GM15510 (cell line): ENCODE results near the gene ALK.

ENCODE experiments used
- POLR2A ChIP-seq: IDR thresholded peaks from 3 replicates; pipeline ENCODE4 v1.6.1; 2011; ENCODE audit warnings: borderline replicate concordance; ENCODE audit not compliant: insufficient read length; ENCODE audit errors: extremely low read depth

ALK gene

DNA sequence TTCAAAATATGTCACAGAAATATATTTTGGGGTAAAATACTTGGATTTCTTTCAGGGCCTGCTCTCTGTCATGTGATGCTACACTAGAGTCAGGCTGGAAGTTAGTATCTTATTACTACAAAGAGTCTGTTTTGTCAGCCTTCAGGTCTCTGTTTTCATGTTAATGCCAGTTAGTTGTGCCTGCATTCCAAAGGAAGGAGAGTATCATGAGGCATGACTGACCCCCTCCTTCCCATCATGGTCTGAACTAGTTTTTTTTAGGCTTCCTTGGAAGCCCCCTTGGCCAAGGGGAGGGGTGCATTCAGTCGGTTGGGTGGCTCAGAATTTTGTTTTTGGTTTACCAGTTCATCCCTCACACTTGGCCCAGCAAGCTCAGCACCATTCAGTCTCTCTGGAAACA, 318.0 kb downstream of the ALK start:
- TF ChIP-seq POLR2A: no peak

DNA sequence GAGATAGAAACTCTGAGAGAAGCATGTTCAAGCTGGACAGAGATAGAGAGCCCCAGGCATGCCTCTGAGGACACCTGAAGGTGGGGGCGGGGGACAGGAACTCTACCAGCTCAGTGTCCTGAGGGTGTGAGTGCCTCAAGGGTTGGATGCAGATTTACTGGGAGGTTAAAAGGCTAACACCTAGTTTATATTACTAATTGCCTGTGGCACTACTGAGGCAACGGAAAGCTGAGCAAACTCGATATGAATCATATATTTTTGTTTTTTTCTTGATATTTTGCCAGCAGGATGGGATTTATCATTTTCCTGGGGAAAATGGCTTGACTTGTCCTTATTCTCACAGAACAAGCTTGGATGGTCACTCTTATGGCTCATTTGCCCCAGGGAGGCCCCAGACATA, 319.5 kb downstream of the ALK start:
- no peak for TF ChIP-seq POLR2A

DNA sequence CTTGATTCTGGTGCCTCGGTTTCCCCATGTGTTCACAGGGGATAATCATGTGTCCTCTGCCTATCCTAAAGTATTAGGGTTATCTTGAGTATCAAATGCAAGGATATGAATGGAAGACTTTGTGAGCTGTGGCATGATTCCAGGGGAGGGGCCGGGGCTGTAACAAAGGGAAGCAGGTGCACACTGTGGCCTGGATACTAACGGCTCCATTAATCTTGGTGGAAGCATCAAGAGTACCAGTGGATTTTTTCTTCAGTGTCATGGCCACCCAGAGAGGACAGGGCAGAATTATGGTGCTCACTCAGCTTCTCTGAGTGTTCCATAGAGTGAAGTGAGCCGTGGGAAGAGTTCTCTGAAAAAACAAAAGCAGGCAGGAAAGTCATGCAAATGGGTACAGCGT, 320.1 kb downstream of the ALK start:
- TF ChIP-seq POLR2A: no peak

DNA sequence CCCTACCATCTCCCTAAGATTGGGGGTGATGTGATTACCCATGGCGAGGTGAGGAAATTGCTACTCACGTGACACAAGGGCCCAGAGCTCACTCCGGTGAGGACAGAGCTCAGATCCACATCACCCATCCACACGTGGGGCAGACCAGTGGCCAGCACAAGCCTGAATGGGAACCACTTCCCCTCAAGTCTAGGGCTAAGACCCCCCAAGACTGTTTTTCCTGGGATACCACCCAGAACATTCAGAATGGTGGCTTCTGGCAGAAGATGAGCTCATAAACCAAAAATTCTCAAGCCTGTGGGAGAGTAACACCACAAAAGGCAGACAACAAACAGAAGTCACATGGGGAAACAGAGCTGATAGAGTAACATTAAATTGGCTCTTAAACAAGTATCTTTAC, 321.4 kb downstream of the ALK start:
- no peak for TF ChIP-seq POLR2A

DNA sequence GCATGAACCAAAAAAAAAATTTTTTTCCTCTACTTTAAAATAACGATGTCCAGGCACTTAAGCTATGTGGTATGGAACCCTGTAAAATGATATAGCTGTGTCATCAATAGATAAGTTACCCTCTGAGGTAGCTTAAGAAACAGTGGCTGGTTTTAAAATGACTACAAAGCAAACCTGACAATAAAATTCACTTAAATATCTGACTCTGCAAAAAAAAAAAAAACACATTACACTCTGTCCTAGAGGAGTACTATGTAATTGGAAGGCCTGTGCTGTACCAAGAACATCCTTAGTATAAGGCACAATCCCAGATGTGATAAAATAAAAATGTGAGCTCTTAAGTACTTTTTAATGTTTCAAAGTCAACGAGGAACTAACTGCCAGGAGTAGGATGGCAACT, 322.4 kb downstream of the ALK start:
- TF ChIP-seq POLR2A: no peak

DNA sequence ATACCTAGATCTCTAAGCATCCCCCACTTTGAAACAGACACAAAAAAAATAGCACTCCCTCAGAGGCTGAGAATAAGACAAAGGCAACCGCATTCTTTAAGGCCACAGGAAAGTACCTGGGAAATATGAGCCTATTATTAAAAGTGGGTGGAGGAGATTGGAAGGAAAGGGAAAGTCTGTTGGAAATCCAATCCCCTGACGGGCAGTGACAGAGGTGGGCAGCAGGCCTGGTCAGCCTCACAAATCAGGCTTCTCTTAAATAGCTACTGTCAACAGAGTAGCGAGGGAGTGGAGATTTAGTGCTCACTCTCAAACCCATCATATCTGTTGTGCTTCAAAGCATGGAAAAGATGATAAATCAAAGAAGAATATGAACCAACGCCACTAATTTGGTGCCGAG, 324.4 kb downstream of the ALK start:
- TF ChIP-seq POLR2A: no peak

DNA sequence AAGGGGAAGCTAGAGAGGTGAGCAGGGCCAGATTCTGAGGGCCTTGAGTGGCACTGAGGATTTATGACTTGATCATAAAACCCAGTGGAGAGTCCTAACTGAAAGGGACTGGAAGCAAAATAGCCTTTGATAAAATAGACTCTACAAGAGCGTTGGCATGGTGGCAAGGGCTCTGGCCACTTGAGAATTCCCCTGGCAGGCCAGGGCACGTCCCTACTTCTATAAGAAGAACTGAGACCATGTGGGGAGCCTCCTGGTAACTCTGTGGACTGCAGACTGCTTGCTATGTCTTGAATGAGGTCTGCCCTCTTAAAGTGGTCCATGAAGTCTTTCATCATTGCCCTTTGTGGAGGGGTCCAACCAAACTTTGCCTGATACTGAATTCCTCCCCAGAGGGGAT, 324.8 kb downstream of the ALK start:
- TF ChIP-seq POLR2A: no peak

DNA sequence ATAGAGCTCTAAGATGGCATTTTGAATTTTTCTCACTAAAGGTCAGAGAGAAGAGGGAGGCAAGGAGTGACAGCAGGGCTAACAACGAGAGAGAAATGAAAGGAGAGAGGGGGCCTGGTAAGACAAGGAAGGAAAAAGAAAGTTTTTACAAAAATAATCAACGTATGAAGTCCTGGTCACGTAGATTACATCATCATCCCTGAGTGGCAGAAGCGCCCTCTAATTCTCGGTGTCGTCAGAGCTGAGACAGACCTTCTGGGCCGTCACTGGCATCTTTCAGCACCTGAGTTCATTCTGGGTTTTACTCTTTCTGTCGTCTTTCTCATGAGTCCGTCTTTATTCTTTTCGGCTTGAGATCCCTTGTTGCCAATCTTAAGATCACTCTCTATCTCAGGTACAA, 329.8 kb downstream of the ALK start:
- no peak for TF ChIP-seq POLR2A

DNA sequence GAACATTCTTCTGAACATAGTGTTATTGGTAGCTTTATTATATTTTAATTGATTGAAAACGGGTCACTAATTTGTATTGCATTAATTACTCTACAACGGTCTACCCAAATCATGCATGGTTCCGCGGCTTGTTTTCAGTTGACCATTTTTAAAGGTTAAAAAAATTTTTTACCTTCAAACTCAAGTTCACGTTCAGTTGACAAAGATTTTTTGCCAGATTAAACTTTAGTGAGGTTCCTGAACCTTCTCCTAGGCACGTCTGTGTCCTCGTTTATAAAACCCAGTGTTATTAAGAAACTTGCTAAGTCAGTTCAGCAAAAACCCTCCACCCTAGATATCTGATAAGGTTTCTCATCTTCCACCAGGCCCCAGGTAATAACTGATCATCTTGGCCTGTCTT, 331.2 kb downstream of the ALK start:
- TF ChIP-seq POLR2A: no peak

DNA sequence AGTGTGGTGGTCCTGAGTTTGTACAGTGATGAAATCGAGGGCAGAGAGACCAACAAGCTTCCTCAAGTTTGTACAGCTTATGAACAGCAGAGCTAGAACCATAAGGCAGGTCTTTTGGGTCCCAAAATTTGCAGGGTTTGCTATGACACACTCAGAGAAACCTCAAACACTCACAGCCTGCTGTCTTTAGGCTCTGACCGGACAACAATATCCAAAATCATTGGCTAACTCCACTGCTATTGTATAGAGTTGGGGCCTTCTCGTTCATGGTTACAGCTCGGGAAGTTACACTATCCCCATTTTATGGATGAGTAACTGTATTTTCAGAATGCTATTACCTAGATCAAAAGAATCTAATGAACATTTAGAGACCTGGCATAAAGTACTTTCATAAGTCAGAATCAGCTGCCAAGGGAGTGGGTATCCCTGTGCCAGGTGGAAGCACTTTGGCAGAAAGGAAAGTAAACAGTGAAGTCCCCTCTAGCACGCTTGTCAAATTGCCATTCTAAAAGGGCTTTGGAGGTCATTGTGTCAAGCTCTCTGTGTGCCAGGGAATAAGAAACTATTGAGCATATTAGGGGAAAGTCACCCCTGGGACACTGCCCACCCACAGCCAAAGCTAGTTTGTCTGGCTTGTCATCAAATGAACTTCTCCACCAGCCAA, 331.8 kb downstream of the ALK start:
- TF ChIP-seq POLR2A: no peak

DNA sequence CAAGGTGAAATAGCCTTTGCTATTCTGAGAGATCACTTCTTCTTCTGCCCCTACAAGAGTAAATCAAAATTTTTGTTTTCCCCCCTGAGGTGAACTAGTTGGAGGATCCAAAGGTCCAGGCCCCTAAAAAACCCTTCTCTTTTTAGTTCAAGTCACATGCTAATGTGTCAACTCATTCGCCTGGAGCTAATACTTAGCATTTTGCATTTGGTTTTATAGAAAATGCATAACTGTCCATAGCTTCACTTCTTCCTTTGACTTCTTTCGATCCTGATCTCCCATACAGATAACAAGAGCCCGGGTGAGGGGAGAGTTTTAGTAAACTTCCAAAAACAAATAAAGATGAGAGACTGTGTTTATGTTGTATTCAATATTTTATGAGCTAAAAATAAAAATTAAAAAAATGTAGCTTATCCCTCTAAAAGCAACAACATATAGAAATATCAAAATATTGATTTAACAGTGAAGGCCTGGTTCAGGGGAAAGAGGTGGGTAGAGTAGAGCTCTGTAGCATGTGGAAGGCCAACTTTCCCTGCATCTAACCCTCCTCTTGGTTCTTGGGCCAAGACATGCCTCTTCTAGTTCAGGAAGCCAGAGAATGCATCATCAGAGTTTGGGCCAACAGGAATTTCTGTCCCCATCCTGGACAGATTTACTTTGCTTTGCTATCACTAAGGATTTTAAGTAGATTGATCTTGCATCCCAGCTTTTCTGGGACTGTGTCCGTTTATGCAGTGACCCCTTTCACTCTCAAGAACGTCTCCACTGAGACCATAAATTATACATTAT, 333.8 kb downstream of the ALK start:
- TF ChIP-seq POLR2A: no peak

DNA sequence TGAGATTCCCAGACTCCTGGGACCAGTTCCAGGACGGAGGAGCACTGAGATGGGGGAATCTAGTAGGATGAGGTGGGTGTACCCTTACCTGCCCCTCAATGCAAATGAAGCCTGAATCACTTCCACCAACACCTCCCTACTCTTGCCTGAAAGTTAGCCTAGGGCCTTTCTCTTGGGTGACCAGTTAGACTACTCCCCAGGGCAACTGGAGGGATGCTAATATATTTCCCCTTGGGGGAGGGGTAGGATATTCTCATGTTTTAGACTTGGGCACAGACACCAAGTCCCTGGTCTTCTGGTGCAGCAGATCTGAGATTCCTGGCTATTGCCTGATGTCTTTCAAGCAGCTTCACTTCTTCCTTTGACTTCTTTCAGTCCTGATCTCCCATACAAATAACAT, 334.5 kb downstream of the ALK start:
- TF ChIP-seq POLR2A: no peak

DNA sequence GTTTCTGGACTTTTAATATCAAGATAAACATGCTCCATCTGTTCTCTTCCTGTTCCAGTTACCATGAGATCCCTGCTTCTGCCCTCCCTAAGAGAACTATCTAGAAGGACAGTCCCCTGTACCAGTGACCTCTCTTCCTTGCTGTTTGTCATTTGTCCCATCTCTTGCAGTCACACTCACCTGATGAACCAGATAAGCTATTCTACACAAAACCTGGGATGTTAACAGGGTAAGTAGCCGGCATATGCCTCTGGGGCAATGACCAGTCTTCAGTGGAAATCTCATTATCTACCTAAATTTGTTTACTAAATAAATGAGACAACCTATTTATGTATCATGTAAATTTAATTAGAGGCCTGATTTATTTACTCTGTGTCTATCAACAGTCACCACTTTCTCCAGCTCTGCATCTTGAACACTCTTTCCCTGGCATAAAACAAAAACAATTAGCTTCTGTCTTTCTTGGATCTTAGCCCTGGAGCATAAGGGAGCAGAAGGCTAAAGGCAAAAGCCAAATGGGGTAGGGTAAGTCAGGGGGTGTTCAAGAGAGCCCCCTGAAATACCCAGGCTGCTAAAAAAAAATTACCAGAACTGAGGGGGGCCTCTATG, 337.7 kb downstream of the ALK start:
- no peak for TF ChIP-seq POLR2A

DNA sequence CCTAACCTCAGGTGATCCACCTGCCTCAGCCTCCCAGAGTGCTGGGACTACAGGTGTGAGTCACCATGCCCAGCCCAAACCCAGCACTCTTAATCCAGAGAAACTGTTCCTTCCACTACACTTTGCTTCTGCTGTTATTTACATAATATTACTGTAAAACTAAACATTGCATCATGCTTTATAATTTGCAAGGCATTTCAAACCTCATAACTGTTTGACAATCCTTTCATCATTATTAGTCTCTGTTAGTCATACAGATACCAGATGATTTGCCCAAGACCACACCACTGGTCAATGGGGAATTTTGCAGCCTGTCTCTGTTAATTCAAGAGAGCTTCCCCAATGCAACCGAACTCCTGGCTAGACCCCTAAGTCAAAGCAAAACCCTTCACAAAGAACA, 338.3 kb downstream of the ALK start:
- no peak for TF ChIP-seq POLR2A

DNA sequence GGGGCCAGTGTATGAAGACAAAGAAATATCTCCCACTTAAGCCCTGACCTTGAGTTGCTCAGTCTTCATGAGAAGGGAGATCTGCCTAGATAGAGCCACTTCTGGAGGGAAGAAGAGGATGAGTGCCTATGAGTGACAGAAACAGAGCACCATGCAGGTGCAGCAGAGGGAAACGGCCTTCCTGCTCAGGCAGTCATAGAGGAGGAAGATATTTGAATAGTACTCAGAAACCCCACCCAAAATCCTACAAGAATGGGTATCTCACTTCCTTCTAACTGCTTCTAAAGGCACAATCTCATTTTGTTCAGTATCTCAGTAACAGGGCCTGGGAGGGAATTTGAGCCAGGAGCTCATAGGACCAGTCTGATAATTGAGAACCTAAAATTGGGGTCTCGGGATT, 339.3 kb downstream of the ALK start:
- TF ChIP-seq POLR2A: no peak

DNA sequence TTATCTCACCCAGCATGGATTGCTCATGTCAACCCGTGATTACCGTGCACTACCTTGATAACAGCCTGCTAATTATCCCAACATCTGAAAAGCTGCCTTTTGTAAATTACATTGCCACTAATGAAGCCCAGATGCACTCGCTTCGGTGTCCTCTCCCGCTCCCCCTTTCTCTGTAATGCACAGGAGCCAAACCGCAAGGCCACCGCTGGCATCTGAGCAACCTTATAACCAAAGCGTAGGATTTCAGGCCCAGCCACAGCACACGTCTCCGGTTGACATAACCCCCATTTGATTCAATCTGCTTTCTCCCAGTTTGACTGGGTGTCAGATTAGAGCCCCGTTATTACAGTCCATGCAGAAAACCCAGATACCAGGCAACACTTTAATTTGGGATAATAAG, 341.2 kb downstream of the ALK start:
- no peak for TF ChIP-seq POLR2A
